RKO (cell line): Measurements from ENCODE around the gene PARD3B.

Source experiments
- DNase-seq: peaks from one replicate; pipeline ENCODE4 v3.0.0-alpha.2; 2016; ENCODE audit warnings: low spot score

The PARD3B gene

DNA sequence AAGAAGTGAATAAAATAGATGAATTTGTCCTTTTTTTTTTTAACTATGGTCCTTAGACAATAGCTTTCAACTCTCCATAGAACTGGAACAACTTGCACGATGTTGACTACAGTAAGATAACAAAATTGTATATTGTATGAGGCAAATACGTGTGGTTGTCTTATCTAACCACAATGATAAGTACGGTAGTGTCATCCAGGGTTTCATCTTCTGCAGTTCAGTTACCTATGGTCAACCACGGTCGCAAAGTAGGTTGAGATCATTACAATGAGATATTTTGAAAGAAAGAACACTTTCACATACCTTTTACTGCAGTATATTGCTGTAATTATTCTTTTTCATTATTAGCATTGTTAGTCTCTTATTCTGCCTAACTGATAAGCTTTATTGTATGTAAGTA is 295.2 kb downstream of the PARD3B start:
- no peak for DNase-seq

DNA sequence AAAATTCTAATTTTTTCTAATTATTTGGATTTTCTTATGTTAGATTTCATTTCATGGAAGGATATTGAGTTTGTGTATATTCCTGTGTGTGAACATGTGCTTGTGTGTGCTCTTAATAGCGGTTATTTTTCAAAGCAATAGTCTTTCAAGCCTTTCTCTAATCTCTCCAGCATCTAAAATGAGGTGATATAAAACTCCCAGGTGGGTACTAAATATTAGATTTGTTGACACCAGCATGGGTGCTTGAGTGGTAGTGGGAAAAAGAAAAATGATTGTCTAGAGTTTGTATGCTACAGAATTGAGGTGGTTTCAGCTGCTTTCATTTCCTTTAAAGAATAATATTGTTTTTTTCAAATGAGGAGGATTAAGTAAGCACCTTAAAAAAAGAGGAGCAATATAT is 296.8 kb downstream of the PARD3B start:
- no peak for DNase-seq

DNA sequence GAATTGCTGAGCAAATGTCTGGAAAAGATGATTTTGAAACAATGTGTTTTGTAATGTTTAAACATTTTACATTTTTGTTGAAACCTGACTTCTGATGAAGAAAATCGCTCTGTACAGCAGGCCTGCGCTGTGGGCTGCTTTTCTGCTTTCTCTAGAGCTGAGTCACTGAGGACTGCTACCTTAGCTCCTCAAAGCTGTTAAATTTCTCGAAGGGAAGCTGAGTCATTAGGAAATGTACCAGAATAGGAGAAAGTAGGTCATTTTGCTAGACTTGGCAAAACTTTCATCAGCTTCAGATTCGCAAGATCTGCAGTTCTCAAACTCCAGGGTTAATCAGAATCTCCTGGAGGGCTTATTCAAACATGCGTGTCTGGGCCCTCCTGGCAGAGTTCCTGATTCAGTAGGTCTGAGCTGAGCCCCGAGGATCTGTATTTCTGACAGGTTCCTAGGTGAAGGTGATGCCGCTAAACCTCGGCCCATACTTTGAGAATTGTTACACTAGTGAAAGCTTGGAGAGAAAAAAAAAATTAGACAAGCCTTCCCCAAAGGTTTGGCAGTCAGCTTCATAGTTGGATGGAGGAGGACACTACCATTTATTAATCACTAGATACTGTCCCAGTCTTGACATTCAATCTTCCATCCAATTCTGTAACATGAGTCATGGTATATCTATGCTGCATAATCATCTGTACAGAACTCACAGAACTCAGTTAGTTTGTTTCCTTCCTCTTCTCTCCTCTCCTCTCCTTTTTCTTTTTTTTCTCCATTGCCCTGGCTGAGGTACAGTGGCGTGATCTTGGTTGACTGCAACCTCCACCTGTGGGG is 297.6 kb downstream of the PARD3B start:
- peak; percentile 47 for DNase-seq

DNA sequence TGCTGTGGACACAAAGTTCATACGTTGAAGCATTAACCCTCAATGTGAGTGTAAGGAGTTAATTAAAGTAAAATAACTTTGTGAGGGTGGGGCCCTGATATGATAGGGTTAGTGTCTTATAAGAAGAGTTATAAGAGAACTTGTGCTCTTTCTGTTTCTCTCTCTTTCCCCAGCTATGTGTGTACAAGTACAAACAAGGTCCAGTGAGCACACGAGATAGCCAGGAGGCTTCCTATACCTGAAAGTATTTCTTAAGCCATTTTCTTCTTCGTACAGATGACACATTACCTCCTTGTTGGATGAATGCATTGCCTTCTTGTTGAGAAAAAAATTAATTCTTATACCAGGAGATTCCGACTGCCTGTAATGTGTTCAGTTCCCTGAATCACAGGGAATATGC is 301.2 kb downstream of the PARD3B start:
- no peak for DNase-seq

DNA sequence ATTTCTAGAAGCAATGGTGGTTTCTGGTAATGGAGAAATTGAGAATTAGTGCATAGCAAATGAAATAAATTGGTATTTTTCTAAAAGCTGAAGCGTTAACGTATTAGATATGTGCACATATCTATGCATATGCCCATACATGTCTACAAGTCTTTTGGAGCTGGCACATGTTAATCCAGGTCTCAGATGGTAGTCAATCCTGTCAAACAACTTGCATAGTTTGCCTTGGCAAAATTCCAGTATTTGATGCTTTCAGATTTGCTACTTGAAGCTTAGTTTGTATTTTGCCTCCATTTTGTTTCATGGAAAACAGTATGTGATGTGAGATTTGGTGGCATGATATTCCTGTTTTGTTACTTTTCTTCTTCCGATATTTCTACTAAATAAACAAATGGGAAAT is 304.6 kb downstream of the PARD3B start:
- no peak for DNase-seq

DNA sequence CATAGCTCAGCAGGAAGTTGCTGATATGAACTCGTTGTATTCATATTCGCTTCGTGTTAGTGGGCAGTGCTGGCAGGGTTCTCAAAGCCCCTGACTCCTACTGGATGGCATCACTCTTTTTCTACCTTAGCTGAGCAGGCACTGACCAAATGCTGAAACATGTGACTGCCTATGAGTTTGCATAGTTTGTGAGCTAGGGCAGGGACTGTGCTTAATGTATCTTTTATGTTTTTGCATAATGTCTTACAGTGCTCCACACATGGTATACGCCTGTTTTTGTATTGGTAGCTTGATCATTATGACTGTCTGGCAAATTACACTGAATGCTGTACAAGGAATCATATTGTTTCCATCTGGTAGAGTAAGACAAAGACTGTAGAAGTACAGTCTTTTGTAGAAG is 305.3 kb downstream of the PARD3B start:
- DNase-seq = no peak

DNA sequence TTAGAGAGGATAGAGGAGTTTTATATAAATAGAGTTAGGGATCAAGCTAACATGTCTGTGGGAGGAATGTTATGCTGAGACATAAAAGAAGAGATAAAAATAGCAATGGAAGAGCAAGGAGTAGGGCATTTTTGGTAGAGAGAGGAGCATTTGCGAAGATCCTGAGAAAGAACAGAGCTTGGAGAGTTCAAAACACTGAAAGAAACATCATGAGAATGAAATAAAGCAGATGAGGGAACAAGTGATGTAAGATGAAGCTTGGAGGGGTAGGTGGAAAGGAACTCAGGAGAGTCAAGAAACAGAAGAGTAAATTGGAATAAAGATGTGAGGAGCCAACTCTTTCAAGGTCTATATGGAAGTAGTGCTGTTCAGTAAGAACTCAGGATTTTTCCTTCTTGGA is 308.6 kb downstream of the PARD3B start:
- no peak for DNase-seq

DNA sequence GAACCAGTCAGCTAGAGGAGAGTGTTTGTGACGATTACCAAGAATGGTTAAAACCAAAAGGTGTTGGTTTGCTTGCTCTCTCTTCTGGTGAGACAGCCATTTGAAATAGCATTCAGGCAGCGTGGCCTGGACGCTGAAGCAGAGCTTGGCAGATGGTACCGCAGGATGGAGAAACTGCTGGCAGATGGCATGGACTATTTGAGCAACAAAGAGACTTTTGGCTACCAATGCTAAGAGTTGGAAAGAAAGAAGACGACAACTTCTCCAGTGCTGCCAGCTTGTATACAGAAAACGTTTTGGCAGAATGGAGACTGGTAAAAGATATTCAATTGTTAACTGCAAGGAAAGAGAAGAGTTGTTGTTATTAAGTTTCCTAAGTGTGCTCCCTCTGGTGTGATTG is 315.0 kb downstream of the PARD3B start:
- no peak for DNase-seq

DNA sequence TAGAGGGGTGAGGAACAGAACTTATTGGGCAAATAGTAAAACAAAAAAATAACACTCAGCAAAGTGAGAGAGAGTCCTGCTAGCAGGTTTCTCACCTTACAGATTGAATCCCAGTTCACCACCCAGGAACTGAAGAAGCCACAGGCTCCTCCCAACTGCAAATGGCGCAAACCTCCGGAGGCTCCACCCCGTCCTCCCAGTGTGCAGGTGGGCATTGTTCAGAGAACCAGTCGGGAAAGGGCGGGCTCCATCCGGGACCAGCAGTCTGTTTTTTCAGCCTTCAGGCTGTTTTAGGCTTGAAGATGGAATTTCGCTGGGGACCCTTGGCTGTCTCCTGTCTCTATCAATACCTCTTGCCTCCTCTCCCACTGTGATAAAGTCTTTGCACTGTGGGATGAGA is 317.5 kb downstream of the PARD3B start:
- no peak for DNase-seq

DNA sequence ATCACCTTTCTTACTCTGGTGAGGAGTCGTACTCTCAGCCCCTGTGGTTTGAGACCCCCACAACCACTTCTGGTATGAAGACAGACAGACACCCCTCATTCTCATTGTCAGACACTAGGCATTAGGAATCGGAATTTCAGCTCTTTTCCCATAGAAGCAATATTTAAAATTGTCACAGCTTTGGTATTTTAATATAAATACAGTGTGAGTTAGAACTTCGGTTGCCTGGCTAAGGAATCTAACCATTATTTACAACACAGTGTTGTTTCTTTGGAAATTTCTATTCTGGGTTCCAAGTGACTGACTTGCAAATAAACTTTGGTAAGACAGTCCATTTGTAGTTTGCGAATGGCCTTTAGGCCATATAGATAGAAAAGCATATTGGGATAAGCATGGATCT is 318.1 kb downstream of the PARD3B start:
- DNase-seq = no peak

DNA sequence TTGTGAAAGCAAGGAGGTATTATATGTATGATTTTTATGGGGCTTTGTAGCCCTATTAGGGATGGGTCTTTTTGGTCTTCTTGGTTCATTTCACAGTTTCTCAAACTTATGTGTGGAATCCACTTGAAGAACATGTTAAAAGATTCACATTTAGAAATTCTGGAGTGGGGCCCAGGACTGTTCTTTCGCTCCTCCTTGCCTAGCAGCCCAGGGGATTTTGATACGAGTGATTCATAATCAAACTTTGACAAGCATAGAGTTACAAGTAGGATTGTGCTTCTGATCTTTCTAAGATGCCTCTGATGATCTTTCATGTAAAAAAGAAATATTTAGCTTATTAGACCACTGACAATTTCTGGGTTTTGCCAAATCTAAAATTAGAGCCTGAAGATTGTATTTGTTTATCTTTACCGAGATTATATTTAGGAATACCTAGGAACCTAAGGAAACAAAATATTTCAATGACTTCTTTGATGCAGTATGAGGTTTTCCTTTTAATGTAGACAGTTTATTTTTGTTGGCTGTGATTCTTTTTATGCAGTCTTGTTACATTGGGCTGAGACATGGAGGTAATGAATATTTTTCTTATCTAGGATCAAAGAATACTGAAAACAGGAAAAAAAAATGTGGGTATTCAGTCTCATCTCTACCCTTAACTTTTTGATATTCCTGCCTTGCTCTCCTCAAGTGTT is 324.0 kb downstream of the PARD3B start:
- DNase-seq = no peak

DNA sequence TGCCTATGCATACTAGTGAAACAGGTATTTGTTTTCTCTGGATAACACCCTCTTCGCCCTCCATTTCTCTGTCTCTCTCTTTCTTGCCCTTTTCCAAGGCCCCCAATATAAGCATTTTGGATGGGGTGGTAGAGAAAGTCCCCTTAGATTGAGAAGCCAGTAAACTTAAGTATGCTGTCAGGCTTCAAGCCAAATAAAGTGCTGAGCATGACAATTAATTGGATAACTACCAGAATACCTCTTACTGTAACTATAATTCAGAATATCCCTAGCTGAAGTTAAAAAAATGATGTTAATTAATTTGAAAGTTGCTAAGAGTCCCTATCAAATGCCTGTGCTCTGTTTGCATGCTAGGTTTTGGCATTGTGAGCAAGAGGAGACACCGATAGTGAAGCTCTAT is 324.8 kb downstream of the PARD3B start:
- no peak for DNase-seq

DNA sequence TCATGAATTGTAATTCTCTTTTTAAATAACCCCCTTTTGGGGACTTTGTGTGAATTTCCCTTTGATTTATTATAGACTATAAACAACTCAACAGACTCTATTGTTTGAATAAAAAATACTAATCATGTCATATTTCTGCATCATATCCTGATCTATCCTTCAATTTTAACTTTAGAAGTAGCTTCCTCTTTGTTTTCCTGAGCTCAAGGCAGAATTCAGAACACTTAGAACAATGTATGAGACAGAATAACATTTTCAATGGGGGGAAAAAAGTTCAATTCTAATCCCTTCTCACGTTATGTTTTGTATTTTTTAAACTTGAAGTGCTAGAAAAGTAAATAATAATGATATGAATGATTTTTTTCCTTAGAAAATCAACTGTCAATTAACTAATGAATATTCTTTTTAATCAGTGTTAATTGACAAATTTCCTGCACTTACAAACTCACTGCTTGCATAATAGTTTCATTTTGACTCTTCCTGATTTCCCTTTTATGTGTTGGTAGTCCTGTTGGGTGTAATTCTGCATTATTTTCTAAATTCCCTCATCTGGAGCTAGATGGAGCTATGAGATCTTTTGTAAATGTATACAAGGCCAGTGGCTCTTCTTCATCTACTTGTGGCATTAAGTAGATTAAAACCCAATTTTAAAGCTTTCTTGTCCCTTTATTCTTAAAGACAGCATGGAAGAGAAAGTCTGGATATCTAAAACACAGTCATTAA is 326.1 kb downstream of the PARD3B start:
- DNase-seq = peak; percentile 45

DNA sequence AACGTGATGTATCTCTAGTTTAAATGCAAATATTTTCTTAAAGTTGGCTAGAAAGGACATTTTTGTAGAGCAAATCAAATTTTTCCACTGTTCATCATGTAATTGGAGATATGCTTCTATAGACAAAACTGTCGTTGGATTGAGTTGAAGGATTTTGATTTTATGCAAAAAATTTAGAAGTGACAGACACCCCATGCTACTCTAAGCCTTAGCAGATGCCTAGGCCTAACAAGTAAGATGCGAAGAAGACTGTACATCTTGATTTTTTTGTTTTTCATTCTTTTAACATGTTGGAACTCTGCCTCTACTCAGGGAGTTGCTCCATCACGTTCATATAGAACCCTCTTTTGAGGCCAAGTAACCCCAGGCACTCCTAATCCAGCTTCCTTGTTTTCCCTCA is 331.0 kb downstream of the PARD3B start:
- DNase-seq = no peak

DNA sequence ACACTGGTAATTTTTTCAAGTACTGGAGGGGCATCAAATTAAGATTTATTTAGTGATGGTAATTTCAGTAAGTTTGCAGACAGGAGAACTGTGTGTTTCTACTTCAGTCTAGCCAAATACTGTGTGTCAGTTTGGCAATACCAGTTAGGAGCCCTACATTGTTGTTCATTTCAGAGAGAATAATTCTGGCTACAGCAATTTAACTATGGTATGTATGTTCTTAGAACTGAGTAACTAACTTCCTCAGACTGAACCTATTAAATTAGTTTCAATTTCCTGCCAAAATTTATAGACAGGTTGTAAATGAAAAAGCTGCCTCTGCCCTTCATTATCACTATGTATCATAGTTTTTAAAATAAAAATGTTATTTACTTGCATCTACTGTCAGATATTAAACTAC is 332.4 kb downstream of the PARD3B start:
- no peak for DNase-seq

DNA sequence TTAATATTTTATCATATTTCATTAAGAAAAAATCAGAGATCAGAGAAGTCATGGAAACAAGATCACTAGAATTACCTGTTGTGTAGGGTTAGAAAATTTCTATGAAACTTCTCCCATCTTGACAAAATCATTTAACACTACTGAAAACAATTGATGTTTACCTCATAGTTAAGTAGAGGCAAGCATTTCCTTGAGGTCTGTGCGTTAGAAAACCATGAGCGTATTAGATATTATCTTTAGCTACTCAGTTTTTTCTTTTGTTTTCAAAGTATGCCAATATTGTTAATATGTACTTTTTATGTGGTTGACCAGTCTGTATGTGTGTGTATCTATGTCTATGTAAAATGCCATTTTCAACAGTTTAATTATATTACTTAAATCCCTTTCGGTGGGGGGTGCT is 335.7 kb downstream of the PARD3B start:
- DNase-seq = no peak

DNA sequence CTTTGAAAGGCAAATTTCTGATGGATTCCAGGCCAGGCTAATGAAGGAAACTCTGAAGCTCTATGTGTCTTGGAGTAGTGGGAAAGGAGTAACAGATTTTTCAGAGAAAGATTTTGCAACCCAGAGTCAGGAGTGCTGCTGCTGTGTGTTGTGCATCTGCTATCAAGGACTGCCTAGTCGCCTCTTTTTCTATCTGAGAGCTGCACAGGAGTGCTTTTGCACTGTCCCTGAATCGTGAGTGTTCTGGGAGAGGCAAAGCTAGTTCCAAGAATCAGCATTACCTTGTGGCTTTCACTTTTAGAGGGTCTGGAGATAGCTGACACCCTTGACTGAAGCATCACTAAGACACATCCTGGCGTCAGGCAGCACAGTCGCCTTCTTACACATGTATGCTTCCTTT is 336.4 kb downstream of the PARD3B start:
- no peak for DNase-seq

DNA sequence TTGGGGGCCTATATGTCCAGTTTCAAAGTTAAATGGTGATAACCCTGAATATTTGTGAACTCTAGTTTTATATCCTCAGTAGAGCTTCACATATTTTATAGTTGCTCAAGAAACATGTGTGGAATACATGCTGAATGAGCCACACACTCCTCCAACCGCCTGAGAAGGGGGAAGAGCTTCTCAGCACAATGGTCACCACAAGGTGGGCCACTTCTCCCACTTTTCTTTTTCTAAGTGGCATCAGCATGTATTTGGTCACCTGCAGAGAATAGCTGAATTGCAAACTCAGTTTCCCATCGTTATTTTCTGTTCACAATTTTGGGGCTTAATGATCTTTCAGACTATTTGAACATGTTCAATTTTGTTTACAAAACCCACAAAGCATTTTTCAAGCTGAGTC is 340.5 kb downstream of the PARD3B start:
- no peak for DNase-seq

DNA sequence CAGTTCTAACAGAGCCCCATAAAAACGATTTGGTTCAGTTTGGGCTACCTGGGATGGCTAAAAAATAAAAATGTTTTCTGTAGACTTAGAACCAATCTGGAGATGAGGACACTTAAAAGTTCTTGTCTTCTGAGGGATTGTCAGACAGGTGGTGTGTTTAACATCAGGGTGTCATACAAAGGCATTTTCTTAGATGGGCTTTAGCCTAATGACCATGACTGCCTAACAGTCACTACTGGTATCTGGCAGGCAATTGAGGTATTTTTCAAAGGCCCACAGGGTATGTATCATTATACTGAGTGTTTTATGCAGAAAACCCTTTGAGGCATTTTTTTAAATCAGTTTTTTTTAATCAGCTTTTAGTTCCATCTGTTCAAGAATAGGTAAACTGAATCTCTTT is 341.4 kb downstream of the PARD3B start:
- DNase-seq = no peak

DNA sequence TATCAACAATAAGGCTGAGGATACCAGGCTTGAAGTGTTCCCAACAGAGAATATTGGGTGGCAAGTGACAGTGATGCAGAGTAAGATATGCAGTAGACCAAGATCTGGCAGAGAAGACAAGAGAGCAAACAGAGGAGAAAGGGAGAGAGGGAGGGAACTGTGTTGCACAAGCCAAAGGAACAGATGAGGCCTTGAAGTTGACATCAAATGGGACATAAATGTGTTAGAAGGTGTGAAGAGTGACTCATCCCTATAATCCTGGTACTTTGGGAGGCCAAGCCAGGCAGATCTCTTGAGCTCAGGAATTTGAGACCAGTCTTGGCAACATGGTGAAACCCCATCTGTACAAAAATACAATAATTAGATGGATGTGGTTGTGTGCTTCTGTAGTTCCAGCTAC is 342.9 kb downstream of the PARD3B start:
- no peak for DNase-seq

DNA sequence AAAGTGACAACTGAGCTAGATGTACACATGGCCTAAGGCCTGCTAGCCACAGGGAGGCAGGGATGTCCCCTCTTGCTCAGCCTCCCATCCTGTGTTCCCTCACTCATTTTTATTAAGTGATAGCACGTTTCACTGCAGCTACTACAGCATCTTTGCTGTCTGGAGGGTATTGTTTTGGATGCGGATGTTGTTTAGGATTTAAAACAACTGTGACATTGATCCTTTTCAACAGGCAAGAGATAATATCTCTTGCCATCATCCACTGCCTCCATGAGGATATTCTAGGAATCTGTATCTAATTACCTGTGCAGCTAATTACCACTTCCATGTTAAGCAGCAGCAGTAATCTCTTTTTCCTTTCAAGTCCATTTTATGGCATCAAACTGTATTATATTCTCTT is 345.4 kb downstream of the PARD3B start:
- DNase-seq = no peak

DNA sequence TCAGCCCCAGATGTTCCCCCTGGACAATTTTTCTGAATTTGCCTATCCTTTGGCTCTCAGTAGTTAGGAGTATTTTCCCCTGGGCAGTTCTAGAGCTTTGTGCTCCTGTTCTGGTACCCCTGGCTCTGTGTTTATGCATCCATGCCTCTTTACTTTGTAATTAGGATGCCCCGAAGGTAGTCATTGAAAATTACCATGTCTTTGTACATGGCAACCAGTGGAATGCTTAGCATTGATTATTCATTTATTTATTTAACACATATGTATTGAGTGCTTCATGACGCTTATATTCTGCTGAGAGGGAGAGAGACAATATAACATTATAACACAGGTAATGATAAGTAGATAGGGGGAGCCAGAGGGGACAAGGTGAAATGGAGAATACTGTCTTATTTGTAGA is 346.5 kb downstream of the PARD3B start:
- DNase-seq = no peak
